Upper lobe of left lung (tissue), 4 donors: ENCODE measurements around the gene CEP170.

Experiments used
- EP300 ChIP-seq, 4 donors: sonication (generic); formaldehyde crosslinking; IDR thresholded peaks; one replicate each; pipeline ENCODE4 v1.5.1; 2017; ENCODE audit warnings: antibody characterized with exemption in 4 of 4, control low read depth in 2 of 4
- POLR2A ChIP-seq, 4 donors: fragments of 450-650 bp; IDR thresholded peaks; one replicate each; pipeline ENCODE4 v1.5.1; 2016 to 2017; ENCODE audit warnings: antibody characterized with exemption in 4 of 4, mild to moderate bottlenecking in 2 of 4
- POLR2AphosphoS5 ChIP-seq, 2 donors: sonication (generic); formaldehyde crosslinking; IDR thresholded peaks; one replicate each; pipeline ENCODE4 v1.5.1; 2017; ENCODE audit warnings: antibody characterized with exemption in 2 of 2
- TF ChIP-seq, protein P1 (sequence below), 6 experiments: fragments of 450-650 bp in 4 of 6; fragments of 200-600 bp in 2 of 6; sonication (generic) in 2 of 6; IDR thresholded peaks; one replicate each; pipeline ENCODE4 v1.5.1; 2016 to 2019; ENCODE audit warnings: antibody characterized with exemption in 6 of 6

DNA sequence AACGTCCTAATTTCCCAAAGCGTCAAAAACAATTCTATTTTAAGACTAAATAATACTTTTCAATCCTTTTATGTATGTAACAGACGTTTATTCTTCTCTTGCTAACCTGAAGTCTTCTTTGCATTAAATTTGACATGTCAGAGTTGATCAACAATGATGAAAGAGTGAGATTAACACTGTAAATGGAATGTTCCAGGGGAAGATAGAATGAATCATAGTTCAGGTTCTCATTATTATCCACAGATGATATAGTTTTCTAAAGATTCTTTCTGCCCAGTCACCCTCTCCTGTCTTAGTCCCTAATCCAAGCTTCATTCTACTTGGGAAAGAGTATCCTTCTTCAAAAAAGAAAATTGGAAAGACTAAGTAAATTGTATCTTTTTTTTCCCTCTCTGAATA is 39.6 kb upstream of the CEP170 start:
- TF ChIP-seq, protein P1, sequence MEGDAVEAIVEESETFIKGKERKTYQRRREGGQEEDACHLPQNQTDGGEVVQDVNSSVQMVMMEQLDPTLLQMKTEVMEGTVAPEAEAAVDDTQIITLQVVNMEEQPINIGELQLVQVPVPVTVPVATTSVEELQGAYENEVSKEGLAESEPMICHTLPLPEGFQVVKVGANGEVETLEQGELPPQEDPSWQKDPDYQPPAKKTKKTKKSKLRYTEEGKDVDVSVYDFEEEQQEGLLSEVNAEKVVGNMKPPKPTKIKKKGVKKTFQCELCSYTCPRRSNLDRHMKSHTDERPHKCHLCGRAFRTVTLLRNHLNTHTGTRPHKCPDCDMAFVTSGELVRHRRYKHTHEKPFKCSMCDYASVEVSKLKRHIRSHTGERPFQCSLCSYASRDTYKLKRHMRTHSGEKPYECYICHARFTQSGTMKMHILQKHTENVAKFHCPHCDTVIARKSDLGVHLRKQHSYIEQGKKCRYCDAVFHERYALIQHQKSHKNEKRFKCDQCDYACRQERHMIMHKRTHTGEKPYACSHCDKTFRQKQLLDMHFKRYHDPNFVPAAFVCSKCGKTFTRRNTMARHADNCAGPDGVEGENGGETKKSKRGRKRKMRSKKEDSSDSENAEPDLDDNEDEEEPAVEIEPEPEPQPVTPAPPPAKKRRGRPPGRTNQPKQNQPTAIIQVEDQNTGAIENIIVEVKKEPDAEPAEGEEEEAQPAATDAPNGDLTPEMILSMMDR (IDR thresholded peaks at IDR 0.05): no peak
- TF ChIP-seq POLR2A (IDR thresholded peaks at IDR 0.05) (no peak), POLR2AphosphoS5 (IDR thresholded peaks at IDR 0.05) (no peak), EP300 (IDR thresholded peaks at IDR 0.05) (no peak)
